Smooth muscle cell (in vitro differentiated cells): ENCODE results near the gene GAMT. TPM values are rescaled to one million over a fixed set of nuclear protein-coding genes. Genes with fewer than 3 reads are reported as not detected.

ENCODE experiments used
- DNase-seq: peaks from one replicate; lab custom pipeline; 2025; ENCODE audit not compliant: unreplicated experiment; lab: John Stamatoyannopoulos, UW
- H2AFZ ChIP-seq: fragments of 200-600 bp; sonication (generic); 2 replicates; pipeline ENCODE4 v1.6.0; 2016; ENCODE audit warnings: antibody characterized with exemption, low read depth, mild to moderate bottlenecking
- H3F3A ChIP-seq: fragments of 200-600 bp; sonication (generic); 2 replicates; pipeline ENCODE4 v1.6.0; 2017; ENCODE audit warnings: antibody characterized with exemption, low read depth
- H3K27ac ChIP-seq: fragments of 200-600 bp; sonication (generic); 2 replicates; pipeline ENCODE4 v1.5.1; 2016; ENCODE audit warnings: low read depth, mild to moderate bottlenecking
- H3K27me3 ChIP-seq: fragments of 200-600 bp; sonication (generic); 2 replicates; pipeline ENCODE4 v1.6.1; 2016; ENCODE audit warnings: low read depth, mild to moderate bottlenecking
- H3K36me3 ChIP-seq: fragments of 200-600 bp; sonication (generic); 2 replicates; pipeline ENCODE4 v1.5.1; 2016; ENCODE audit warnings: low read depth
- H3K4me1 ChIP-seq: fragments of 200-600 bp; sonication (generic); 2 replicates; pipeline ENCODE4 v1.5.1; 2016; ENCODE audit warnings: low read depth
- H3K4me2 ChIP-seq: fragments of 200-600 bp; sonication (generic); 2 replicates; pipeline ENCODE4 v1.6.0; 2016; ENCODE audit warnings: mild to moderate bottlenecking
- H3K4me3 ChIP-seq: fragments of 200-600 bp; sonication (generic); 2 replicates; pipeline ENCODE4 v1.5.1; 2016; ENCODE audit warnings: mild to moderate bottlenecking
- H3K79me2 ChIP-seq: fragments of 200-600 bp; sonication (generic); 2 replicates; pipeline ENCODE4 v1.6.0; 2016; ENCODE audit warnings: low read depth, mild to moderate bottlenecking
- H3K9ac ChIP-seq: fragments of 200-600 bp; sonication (generic); 2 replicates; pipeline ENCODE4 v1.6.0; 2016; ENCODE audit warnings: low read depth
- H3K9me3 ChIP-seq: fragments of 200-600 bp; sonication (generic); replicated peaks from 2 replicates; pipeline ENCODE4 v1.5.1; 2016; ENCODE audit warnings: low read depth
- H4K20me1 ChIP-seq: fragments of 200-600 bp; sonication (generic); 2 replicates; pipeline ENCODE4 v1.6.0; 2016; ENCODE audit warnings: low read depth
- WGBS: methylation state at CpG from one replicate; pipeline ENCODE4 v1.1.7; 2016; ENCODE audit warnings: low lambda C conversion rate; 5-methylcytosine and 5-hydroxymethylcytosine counted together
- polyA plus RNA-seq: library from polyadenylated mRNA; unstranded; fragments of >200 nt; fragmentation: Nextera tagmentation; extraction: Ambion mirVana; gene quantifications from 2 replicates; pipeline ENCODE4 v1.2.1, GENCODE V29; 2016
- total RNA-seq: library from RNA; depleted of rRNA; stranded (reverse); fragments of >200 nt; gene quantifications from 2 replicates; pipeline ENCODE4 v1.2.3, GENCODE V29; 2014
- TF ChIP-seq, protein P1 (sequence below): fragments of 200-600 bp; sonication (generic); IDR thresholded peaks from 2 replicates; pipeline ENCODE4 v1.5.1; 2017; ENCODE audit warnings: borderline replicate concordance, mild to moderate bottlenecking, antibody characterized with exemption; ENCODE audit not compliant: insufficient read depth, poor library complexity, severe bottlenecking

The GAMT gene
- total and polyA plus RNA-seq, 2 experiments from 2014 or later, result 22.3 to 35.2 TPM

DNA sequence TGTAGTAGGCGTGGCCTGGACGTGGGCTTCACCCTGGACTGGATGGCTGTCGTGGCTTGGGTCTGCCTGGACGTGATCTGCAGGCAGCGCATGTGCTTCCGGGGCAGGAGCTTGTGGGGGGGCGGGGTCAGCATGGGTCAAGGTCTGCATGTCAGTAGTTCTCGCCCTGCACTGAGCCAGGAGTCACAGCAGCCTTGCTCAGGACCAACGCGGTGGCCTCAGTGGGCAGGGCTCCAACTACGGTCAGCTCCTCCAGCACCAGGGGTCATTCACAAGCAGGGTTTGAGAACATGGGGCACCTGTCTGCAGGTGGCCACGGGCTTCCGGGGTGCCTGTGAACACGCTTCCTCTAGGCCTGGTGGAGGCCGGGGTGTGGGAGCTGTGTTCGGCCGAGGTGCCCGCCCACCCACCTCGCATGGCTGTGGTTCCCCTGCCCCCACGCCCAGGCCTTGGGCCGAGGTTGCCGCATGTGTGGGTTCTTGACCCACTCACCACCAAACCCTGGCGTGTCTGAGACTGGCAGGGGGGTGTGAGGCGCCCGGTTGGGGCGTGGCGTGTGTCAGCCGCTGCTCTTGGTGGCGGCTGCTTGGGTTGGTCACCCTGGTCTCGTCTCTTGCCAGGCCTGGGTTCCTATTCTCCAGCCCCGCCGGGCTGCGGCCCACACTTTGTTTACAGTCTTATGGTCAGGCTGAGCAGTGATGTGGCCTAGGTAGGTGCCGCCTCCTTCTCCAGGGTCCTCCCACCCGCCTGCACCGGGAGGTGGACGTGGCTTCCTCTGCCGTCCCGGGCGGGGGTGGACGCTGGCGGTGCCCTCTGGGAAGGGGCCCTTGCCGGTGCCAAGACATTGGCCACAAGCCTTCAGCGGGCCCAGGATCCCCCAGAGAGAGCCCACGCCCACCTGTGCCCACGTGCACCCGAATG is 32.0 kb upstream of the GAMT start:
- no peak overlapping the region for H3K4me2 ChIP-seq
- no peaks in the 10 kb centered on the region for H3K9me3 ChIP-seq
- TF ChIP-seq, protein P1, sequence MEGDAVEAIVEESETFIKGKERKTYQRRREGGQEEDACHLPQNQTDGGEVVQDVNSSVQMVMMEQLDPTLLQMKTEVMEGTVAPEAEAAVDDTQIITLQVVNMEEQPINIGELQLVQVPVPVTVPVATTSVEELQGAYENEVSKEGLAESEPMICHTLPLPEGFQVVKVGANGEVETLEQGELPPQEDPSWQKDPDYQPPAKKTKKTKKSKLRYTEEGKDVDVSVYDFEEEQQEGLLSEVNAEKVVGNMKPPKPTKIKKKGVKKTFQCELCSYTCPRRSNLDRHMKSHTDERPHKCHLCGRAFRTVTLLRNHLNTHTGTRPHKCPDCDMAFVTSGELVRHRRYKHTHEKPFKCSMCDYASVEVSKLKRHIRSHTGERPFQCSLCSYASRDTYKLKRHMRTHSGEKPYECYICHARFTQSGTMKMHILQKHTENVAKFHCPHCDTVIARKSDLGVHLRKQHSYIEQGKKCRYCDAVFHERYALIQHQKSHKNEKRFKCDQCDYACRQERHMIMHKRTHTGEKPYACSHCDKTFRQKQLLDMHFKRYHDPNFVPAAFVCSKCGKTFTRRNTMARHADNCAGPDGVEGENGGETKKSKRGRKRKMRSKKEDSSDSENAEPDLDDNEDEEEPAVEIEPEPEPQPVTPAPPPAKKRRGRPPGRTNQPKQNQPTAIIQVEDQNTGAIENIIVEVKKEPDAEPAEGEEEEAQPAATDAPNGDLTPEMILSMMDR, result no peak
- no peak overlapping the region for H3K27ac ChIP-seq
- H3K36me3 ChIP-seq, result no peaks in the 10 kb centered on the region
- H3K9ac ChIP-seq, result no peak overlapping the region
- H2AFZ ChIP-seq, result no peak overlapping the region
- no peaks in the 10 kb centered on the region for H3K27me3 ChIP-seq
- H3K79me2 ChIP-seq, result peaks cover 10% of the 10 kb centered on the region
- no peak for DNase-seq
- H4K20me1 ChIP-seq, result peaks cover 46% of the 10 kb centered on the region
- H3K4me1 ChIP-seq, result no peaks in the 10 kb centered on the region
- WGBS, result 96% methylated on average over 47 of the region's 47 CpGs
- peaks cover 10% of the 10 kb centered on the region for H3F3A ChIP-seq
- no peak overlapping the region for H3K4me3 ChIP-seq

- Histone ChIP-seq H3K4me2 (no peak overlapping the region), H3K9ac (no peak overlapping the region), H3F3A (peaks cover 10% of the 10 kb centered on the region), H2AFZ (no peak overlapping the region), H3K4me3 (no peak overlapping the region), H3K27me3 (no peaks in the 10 kb centered on the region), H4K20me1 (peaks cover 48% of the 10 kb centered on the region), H3K36me3 (no peaks in the 10 kb centered on the region), H3K9me3 (no peaks in the 10 kb centered on the region), H3K27ac (no peak overlapping the region), H3K4me1 (no peaks in the 10 kb centered on the region), H3K79me2 (peaks cover 8% of the 10 kb centered on the region)
- DNase-seq, result no peak
- WGBS, result 100% methylated on average over 16 of the region's 16 CpGs
- TF ChIP-seq, protein P1, result no peak
Observed at GRCh38 chr19:1432507-1432887, 31.2 kb upstream of the GAMT start.

DNA sequence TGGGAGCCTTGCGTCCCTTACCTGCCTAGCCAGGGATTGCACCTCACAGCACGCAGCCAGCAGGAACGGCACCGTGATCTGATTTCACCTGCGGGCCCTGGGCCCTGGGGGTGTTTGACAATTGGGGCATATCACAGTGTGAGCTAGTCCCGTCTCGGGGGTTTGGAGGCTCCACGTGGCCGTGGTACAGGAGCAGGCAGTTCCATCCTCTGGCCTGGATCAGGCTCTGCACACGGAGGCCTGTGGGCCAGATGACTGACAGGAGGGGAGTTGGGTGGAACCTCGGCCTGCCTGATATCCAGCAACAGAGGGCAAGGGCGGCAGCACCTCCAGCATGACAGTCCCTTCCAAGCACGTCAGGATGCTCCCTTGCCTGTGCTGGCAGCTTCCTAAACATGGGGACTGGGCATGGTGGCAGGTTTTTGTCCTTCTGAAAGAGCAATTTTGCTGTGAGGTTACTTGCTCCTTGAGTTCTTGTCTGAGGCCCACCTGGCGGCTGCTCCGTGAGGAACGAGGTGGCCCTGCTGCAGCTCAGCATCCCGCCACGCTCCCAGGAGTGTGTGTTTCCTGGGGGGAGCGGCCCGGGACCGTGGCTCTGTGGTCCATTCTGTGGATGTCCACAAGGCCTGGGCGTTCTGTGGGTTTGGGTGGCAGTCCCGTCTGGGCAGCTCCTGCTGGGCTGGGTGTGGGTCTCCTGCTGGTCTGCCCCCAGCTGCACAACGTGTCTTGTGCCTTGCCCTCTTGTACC is 30.6 kb upstream of the GAMT start:
- H3K36me3 ChIP-seq, result no peaks in the 10 kb centered on the region

More for the DNA sequence above, 30.6 kb upstream of the GAMT start:
- Histone ChIP-seq H4K20me1 (peaks cover 53% of the 10 kb centered on the region), H2AFZ (no peak overlapping the region), H3K27me3 (no peaks in the 10 kb centered on the region), H3K4me3 (no peak overlapping the region), H3K79me2 (peaks cover 8% of the 10 kb centered on the region), H3K9me3 (no peaks in the 10 kb centered on the region), H3K27ac (no peak overlapping the region), H3K4me1 (no peaks in the 10 kb centered on the region), H3K4me2 (no peak overlapping the region), H3F3A (peaks cover 7% of the 10 kb centered on the region), H3K9ac (no peak overlapping the region)
- DNase-seq, result no peak
- TF ChIP-seq, protein P1, result no peak
- WGBS, result 97% methylated on average over 24 of the region's 24 CpGs
